Ectodermal cell (in vitro differentiated cells): Measurements from ENCODE around the gene PHYH.
"Not testable (repeated sequence)": the region's sequence is repeated elsewhere in the genome, so short reads cannot be mapped to it uniquely, and the experiment has no call there.

Experiments used
- H3K27ac ChIP-seq: 2 replicates; pipeline ENCODE4 v1.7.0; 2013; ENCODE audit warnings: mild to moderate bottlenecking, low read depth, low read length; ENCODE audit not compliant: insufficient read depth, poor library complexity, severe bottlenecking
- H3K27me3 ChIP-seq: 2 replicates; pipeline ENCODE4 v1.7.0; 2013; ENCODE audit warnings: mild to moderate bottlenecking, low read length; ENCODE audit not compliant: insufficient read depth, control insufficient read depth, poor library complexity, severe bottlenecking
- H3K36me3 ChIP-seq: one replicate; pipeline ENCODE4 v1.7.0; 2013; ENCODE audit warnings: low read length; ENCODE audit not compliant: control insufficient read depth, insufficient read depth
- H3K4me1 ChIP-seq: one replicate; pipeline ENCODE4 v1.7.0; 2013; ENCODE audit warnings: low read length; ENCODE audit not compliant: control insufficient read depth, insufficient read depth
- H3K4me3 ChIP-seq: 2 replicates; pipeline ENCODE4 v1.7.0; 2013; ENCODE audit warnings: low read depth, low read length, control low read depth; ENCODE audit not compliant: insufficient read depth
- H3K9me3 ChIP-seq: 2 replicates; pipeline ENCODE4 v1.7.0; 2013; ENCODE audit warnings: mild to moderate bottlenecking, low read length, moderate library complexity; ENCODE audit not compliant: control insufficient read depth
- WGBS, 2 experiments: methylation state at CpG; one replicate each; pipeline ENCODE4 v1.1.7; 2013; ENCODE audit warnings: missing lambda C conversion rate in 2 of 2; 5-methylcytosine and 5-hydroxymethylcytosine counted together

PHYH gene

DNA sequence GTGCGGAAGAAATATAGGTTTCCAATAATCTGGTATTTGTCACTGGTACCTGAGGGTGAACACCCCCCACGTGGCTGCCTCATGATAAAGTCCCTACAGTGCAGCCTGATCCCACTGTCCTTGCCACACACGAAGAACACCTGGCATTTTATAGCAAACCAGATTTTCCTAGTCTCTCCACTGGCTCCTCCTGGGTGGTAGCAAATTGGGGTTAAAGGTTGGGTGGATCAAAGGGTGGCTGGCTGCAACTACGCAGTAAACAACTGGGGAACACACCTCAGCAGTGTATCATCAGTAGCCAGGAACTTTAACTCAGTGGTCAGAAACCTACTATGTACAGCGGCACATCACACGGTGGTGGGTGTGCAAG, 37.9 kb upstream of the PHYH start:
- Histone ChIP-seq H3K27me3 (no peaks in the 10 kb centered on the region), H3K27ac (no peak overlapping the region), H3K36me3 (peaks cover 12% of the 10 kb centered on the region), H3K4me3 (no peak overlapping the region), H3K9me3 (no peaks in the 10 kb centered on the region), H3K4me1 (no peaks in the 10 kb centered on the region)
- WGBS, 2 experiments: 97 to 99% methylated on average over 6 of the region's 6 CpGs

DNA sequence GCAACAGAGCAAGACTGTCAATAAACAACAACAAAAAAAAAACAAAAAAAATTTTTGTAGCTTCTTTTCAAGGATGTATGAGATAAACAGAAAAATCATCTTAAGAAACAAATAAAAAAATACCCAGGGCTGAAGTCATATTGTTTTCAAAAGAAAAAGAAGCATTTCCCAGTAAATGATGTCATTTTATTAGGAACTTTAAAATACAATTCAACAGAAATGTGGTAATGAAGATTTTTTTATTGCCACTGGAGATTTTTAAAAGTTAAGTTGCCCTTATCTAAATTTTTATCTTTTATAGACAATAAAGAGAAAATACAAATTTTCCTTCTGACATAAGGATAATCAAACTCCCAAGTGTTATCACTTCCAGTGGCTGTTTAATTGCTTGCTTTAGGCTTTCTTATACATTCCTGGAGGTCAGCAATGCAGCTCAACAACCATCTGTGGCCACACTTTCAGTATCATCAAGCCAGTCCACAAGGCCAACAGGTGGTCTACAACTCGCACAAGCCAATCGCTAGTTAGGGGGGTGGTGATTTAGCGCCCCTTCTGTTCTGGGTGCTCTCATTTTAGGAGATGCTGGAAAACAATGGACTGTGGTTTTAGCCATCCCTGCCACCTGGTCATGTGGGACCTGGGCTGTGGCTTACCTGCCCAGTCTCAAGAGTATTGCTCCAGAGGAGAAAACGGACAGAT, 37.4 kb upstream of the PHYH start:
- 94 to 95% methylated on average over 4 of the region's 4 CpGs for WGBS, 2 experiments
- H3K4me1 ChIP-seq: no peaks in the 10 kb centered on the region
- no peaks in the 10 kb centered on the region for H3K9me3 ChIP-seq
- H3K27ac ChIP-seq: no peak overlapping the region
- no peaks in the 10 kb centered on the region for H3K27me3 ChIP-seq
- H3K36me3 ChIP-seq: peaks cover 14% of the 10 kb centered on the region
- H3K4me3 ChIP-seq: no peak overlapping the region

DNA sequence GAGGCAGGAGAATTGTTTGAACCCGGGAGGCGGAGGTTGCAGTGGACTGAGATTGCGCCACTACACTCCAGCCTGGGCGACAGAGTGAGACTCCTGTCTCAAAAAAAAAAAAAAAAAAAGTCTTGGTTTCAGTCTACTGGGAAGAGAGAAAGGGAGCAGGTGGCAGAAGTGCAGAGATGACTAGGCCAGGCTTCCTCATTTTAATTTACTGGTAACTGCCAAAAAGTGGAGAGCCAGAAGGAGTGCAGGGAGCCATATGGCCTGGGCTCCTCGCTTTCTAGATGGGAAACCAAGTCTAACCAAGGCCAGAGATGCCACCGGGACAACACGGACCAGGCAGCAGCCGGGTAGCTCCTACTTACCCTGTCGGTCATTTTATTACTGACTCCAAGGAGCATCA, 36.0 kb upstream of the PHYH start:
- WGBS, 2 experiments: 97 to 98% methylated on average over 9 of the region's 9 CpGs
- H3K4me3 ChIP-seq: no peak overlapping the region
- H3K9me3 ChIP-seq: no peaks in the 10 kb centered on the region
- no peaks in the 10 kb centered on the region for H3K27me3 ChIP-seq
- H3K27ac ChIP-seq: no peak overlapping the region
- no peaks in the 10 kb centered on the region for H3K4me1 ChIP-seq
- H3K36me3 ChIP-seq: peaks cover 28% of the 10 kb centered on the region

DNA sequence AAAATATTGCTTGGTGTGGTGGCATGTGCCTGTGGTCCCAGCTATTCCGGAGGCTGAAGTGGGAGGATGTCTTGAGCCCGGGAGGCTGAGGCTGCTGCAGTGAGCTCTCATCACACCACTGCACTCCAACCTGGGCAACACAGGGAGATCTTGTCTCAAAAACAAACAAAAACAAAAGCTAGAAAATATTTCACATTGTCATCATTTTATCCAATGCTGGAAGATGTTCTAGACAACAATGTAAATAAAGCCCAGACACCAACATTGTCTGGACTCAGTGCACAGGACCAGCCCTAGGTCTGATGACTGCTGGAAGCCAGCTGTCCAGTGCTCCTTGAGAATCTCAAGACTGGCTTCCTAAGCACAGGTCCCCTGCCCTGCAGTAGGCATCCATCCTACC, 34.7 kb upstream of the PHYH start:
- H3K36me3 ChIP-seq: peaks cover 29% of the 10 kb centered on the region
- no peak overlapping the region for H3K4me3 ChIP-seq
- H3K9me3 ChIP-seq: no peaks in the 10 kb centered on the region

DNA sequence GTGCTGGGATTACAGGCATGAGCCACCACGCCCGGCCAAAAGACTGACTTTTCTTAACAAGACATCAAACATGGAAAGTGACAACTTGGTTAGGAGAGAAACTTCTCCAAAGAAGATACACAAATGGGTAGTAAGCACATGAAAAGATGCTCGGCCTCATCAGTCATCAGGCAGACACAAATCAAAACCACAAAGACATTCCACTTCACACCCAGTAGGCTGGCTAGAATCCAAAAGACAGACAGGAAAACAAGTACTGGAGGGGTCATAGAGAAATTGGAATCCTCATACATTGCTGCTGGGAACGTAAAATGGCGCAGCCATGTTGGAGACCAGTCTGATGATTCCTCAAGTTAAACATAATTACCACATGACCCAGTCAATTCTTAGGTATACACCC, 31.8 kb upstream of the PHYH start:
- Histone ChIP-seq H3K27me3 (no peaks in the 10 kb centered on the region), H3K4me1 (peaks cover 12% of the 10 kb centered on the region), H3K9me3 (no peaks in the 10 kb centered on the region), H3K27ac (no peak overlapping the region), H3K4me3 (no peak overlapping the region), H3K36me3 (peaks cover 33% of the 10 kb centered on the region)
- 90 to 92% methylated on average over 5 of the region's 5 CpGs for WGBS, 2 experiments

More for the DNA sequence above, 34.7 kb upstream of the PHYH start:
- no peaks in the 10 kb centered on the region for H3K27me3 ChIP-seq
- WGBS, 2 experiments: 89 to 96% methylated on average over 2 of the region's 2 CpGs
- no peak overlapping the region for H3K27ac ChIP-seq
- H3K4me1 ChIP-seq: peaks cover 10% of the 10 kb centered on the region

DNA sequence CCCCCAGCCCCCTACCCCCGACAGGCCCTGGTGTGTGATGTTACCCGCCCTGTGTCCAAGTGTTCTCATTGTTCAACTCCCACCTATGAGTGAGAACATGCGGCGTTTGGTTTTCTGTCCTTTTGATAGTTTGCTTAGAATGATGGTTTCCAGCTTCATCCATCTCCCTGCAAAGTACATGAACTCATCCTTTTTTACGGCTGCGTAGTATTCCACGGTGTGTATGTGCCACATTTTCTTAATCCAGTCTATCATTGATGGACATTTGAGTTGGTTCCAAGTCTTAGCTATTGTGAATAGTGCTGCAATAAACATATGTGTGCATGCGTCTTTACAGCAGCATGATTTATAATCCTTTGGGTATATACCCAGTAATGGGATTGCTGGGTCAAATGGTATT, 31.1 kb upstream of the PHYH start:
- H3K9me3 ChIP-seq, H3K27ac ChIP-seq, H3K27me3 ChIP-seq, H3K4me3 ChIP-seq: not testable (repeated sequence)
- Histone ChIP-seq H3K36me3 (peaks cover 32% of the 10 kb centered on the region), H3K4me1 (peaks cover 12% of the 10 kb centered on the region)
- 92 to 94% methylated on average over 8 of the region's 8 CpGs for WGBS, 2 experiments

DNA sequence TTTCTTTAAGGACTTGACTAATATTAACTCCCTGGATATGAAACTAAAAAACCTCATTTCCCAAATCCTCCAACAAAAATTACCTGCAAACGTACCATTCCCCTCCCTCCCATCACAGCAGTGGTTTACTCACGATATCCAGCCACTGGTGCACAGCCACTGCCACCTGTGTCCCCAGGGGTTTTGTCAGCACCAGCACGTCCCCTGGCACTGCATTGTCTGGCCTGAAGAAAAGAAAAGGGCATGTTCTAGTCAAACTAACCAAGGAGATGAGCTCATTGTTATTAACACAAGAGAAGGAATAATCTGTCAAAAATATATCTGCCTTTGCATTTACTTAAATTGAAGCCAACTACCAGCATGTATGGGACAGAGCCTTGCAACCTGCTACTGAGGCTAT, 29.7 kb upstream of the PHYH start:
- 40 to 74% methylated on average over 3 of the region's 3 CpGs for WGBS, 2 experiments
- H3K36me3 ChIP-seq: peaks cover 38% of the 10 kb centered on the region
- peaks cover 12% of the 10 kb centered on the region for H3K4me1 ChIP-seq
- H3K4me3 ChIP-seq: no peak overlapping the region
- no peaks in the 10 kb centered on the region for H3K27me3 ChIP-seq
- no peaks in the 10 kb centered on the region for H3K9me3 ChIP-seq
- H3K27ac ChIP-seq: no peak overlapping the region

DNA sequence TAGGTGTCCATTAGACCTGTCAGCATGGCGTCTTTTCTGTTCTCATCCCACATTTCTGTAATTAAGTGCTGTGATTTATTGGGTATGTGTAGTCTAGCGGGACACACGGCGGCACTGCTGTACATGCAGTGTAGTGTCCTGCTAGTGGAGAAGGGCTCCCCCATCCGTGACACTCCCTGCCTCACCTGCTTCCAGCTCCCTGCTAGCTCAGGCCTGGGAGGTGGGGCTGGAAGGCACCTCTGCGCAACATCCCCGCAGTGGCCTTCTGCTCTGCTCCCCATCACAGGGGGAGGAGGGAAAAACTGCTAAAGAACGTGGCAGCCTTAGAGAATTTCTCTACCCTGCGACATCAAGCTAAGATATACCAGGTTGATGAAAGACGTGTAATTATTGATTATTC, 28.7 kb upstream of the PHYH start:
- H3K9me3 ChIP-seq: no peaks in the 10 kb centered on the region
- 86 to 87% methylated on average over 10 of the region's 10 CpGs for WGBS, 2 experiments
- H3K4me3 ChIP-seq: no peak overlapping the region
- H3K4me1 ChIP-seq: peaks cover 12% of the 10 kb centered on the region
- peaks cover 43% of the 10 kb centered on the region for H3K36me3 ChIP-seq
- H3K27ac ChIP-seq: no peak overlapping the region
- no peaks in the 10 kb centered on the region for H3K27me3 ChIP-seq

DNA sequence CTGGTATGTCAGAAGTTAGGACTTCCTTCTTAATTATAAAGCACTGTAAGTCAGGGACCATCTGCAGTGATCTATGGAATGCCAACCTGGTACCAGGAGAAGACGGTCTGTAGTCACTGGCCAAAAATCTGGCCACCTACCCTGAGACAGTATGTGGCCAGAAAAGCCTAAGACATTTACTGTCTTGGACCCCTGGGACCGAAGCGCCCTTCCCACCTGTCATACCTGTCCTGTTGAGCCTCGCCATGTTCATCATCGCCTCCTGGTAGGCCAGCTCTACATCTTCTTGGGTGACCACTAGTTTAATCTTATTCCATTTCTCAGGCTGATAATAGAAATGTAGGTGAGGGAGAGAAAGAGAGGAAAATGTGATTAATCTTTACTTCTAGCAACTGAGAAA, 28.3 kb upstream of the PHYH start:
- Histone ChIP-seq H3K27me3 (no peaks in the 10 kb centered on the region), H3K9me3 (no peaks in the 10 kb centered on the region), H3K36me3 (peaks cover 43% of the 10 kb centered on the region), H3K27ac (no peak overlapping the region), H3K4me3 (no peak overlapping the region), H3K4me1 (peaks cover 12% of the 10 kb centered on the region)
- 93 to 98% methylated on average over 5 of the region's 5 CpGs for WGBS, 2 experiments

DNA sequence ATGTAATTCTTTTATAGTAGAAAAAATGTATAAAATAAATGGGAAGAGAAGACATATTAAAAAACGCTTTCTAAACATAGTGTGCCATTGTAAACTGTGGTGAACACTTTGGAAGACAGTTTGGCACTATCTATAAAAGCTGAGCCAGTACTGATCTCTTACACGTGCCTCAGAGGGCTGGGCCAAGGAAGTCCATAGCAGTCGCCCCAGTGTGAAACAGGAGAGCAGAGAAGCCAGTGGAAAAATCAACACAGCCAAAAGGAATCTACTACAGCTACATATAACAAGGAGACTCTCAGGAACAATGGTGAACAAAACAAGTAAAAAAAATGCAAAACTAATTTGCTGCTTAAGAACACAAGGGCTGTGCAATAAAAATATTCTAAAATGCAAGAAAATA, 27.7 kb upstream of the PHYH start:
- Histone ChIP-seq H3K4me1 (peaks cover 12% of the 10 kb centered on the region), H3K27ac (no peak overlapping the region)
- WGBS, 2 experiments: 87 to 92% methylated on average over 3 of the region's 3 CpGs

More for the DNA sequence above, 27.7 kb upstream of the PHYH start:
- H3K27me3 ChIP-seq: no peaks in the 10 kb centered on the region
- no peaks in the 10 kb centered on the region for H3K9me3 ChIP-seq
- H3K4me3 ChIP-seq: no peak overlapping the region
- peaks cover 43% of the 10 kb centered on the region for H3K36me3 ChIP-seq
